Measurements from ENCODE around the gene CHID1.

GRCh38 chr11:921921-922678 is 11.5 kb upstream of the CHID1 start:
- TF ChIP-seq, protein P1, sequence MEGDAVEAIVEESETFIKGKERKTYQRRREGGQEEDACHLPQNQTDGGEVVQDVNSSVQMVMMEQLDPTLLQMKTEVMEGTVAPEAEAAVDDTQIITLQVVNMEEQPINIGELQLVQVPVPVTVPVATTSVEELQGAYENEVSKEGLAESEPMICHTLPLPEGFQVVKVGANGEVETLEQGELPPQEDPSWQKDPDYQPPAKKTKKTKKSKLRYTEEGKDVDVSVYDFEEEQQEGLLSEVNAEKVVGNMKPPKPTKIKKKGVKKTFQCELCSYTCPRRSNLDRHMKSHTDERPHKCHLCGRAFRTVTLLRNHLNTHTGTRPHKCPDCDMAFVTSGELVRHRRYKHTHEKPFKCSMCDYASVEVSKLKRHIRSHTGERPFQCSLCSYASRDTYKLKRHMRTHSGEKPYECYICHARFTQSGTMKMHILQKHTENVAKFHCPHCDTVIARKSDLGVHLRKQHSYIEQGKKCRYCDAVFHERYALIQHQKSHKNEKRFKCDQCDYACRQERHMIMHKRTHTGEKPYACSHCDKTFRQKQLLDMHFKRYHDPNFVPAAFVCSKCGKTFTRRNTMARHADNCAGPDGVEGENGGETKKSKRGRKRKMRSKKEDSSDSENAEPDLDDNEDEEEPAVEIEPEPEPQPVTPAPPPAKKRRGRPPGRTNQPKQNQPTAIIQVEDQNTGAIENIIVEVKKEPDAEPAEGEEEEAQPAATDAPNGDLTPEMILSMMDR (IDR thresholded peaks at IDR 0.05): no peak
- no peak for TF ChIP-seq EZH2 (IDR thresholded peaks at IDR 0.05)
